Immature natural killer cell (primary cell): ENCODE measurements around the gene KRT74. TPM values are rescaled to one million over a fixed set of nuclear protein-coding genes. Genes with fewer than 3 reads are reported as not detected.

Source experiments
- DNase-seq, 3 donors: peaks; one replicate each; pipeline ENCODE4 v3.0.0; 2022; ENCODE audit warnings: mixed read lengths in 1 of 3
- H3K27ac Mint-ChIP-seq, 6 donors: one replicate each; pipeline ENCODE4 v1.8.0; 2020; ENCODE audit warnings: mixed read lengths in 6 of 6, mild to moderate bottlenecking in 5 of 6, inconsistent platforms in 4 of 6, moderate library complexity in 3 of 6
- H3K27me3 Mint-ChIP-seq, 3 donors: one replicate each; pipeline ENCODE4 v1.8.0; 2020 to 2021; ENCODE audit warnings: low read depth in 3 of 3, mild to moderate bottlenecking in 3 of 3, mixed read lengths in 3 of 3, moderate library complexity in 3 of 3, inconsistent platforms in 1 of 3
- H3K36me3 Mint-ChIP-seq, 3 donors: one replicate each; pipeline ENCODE4 v1.8.0; 2020; ENCODE audit warnings: mixed read lengths in 3 of 3, inconsistent platforms in 2 of 3, mild to moderate bottlenecking in 2 of 3
- H3K4me1 Mint-ChIP-seq, 2 donors: one replicate each; pipeline ENCODE4 v1.8.0; 2020; ENCODE audit warnings: inconsistent platforms in 2 of 2, mild to moderate bottlenecking in 2 of 2, mixed read lengths in 2 of 2, moderate library complexity in 1 of 2
- H3K4me3 Mint-ChIP-seq, 5 donors: one replicate each; pipeline ENCODE4 v1.8.0; 2020; ENCODE audit warnings: mild to moderate bottlenecking in 5 of 5, mixed read lengths in 5 of 5, inconsistent platforms in 3 of 5, moderate library complexity in 3 of 5
- H3K9me3 Mint-ChIP-seq, 6 donors: one replicate each; pipeline ENCODE4 v1.8.0; 2020; ENCODE audit warnings: mild to moderate bottlenecking in 6 of 6, mixed read lengths in 6 of 6, inconsistent platforms in 4 of 6, moderate library complexity in 3 of 6
- polyA plus RNA-seq, 3 donors: library from polyadenylated mRNA; unstranded; fragments of 300-500 nt; fragmentation: Illumina TruSeq; gene quantifications; one replicate each; pipeline ENCODE4 v1.2.3, GENCODE V29; 2021

Gene KRT74
- polyA plus RNA-seq, 3 donors from 2014 or later = not detected

DNA sequence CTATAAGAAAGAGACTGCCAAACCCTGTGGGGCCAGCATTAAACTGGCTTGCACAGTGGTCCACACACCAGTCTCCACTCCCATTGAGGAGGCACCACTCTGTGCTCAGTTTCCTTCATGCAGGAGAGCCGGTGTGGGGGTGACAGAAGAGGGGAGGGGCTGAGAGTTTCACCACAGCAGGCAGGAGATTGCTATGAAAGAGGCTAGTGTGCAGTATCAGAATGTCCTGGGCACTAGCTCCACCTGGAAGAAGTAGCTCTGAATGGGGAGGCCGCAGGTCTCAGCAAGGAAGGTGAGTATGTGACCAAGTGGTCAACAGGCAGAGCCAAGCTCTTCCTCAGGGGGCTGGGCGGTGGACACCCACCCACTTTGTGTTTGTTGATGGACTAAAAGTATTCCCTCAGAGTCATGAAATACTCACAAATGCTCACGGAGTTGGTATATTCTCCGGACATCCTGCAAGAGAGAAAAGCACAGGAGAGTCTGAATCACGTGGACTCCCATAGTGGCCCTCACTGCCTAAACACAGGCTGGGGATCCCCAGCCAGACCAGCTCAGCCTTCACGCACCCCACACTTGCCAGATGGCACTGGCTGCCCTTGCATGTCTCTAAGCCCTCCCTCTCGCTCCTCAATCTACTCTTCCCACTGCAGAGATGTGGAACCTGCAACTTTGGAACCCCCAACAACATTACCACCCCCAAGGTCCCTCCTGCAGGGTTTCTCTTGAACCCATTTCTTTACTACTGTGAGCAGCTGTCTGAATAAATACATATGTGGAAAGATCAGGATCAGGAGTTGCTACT is 35.4 kb upstream of the KRT74 start:
- no peaks in the 10 kb centered on the region for H3K9me3 Mint-ChIP-seq
- H3K4me1 Mint-ChIP-seq = peaks cover 30 to 55% of the 10 kb centered on the region in 2 donors
- no peak for DNase-seq
- H3K27ac Mint-ChIP-seq = peak overlapping the region in 4 of 6 donors; percentile 18 to 88 (median 74)
- H3K27me3 Mint-ChIP-seq = peaks cover 0 to 3% (median 3%) of the 10 kb centered on the region in 3 donors
- peak overlapping the region in 3 of 5 donors; percentile 3 to 39 (median 14) for H3K4me3 Mint-ChIP-seq
- H3K36me3 Mint-ChIP-seq = peaks cover 5 to 11% (median 8%) of the 10 kb centered on the region in 3 donors

DNA sequence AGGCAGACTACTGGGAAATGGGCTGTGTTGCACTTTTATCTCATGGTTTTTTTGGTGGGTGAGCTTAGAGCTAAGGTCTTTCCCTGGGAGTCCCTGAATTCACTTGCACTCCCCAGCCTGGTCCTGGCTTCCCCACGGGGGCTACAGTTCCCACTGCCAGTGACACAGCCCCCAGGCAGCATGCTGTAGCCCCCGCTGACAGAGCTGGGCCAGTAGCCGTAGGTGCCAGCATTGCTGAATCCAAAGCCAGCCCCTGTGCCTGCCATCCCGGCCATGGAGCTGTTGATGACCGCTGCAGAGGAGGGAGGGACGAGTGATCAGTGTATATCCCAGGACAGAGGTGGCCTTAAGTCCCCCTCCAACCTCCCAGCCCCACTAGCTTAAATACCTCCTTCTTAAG is 34.5 kb upstream of the KRT74 start:
- DNase-seq = no peak
- Mint-ChIP-seq H3K9me3 (no peaks in the 10 kb centered on the region), H3K36me3 (peaks cover 5 to 11% (median 8%) of the 10 kb centered on the region in 3 donors), H3K4me1 (peaks cover 30 to 55% of the 10 kb centered on the region in 2 donors), H3K27me3 (peaks cover 0 to 3% (median 3%) of the 10 kb centered on the region in 3 donors), H3K4me3 (no peak overlapping the region), H3K27ac (peak overlapping the region in 1 of 6 donors; percentile 88)

DNA sequence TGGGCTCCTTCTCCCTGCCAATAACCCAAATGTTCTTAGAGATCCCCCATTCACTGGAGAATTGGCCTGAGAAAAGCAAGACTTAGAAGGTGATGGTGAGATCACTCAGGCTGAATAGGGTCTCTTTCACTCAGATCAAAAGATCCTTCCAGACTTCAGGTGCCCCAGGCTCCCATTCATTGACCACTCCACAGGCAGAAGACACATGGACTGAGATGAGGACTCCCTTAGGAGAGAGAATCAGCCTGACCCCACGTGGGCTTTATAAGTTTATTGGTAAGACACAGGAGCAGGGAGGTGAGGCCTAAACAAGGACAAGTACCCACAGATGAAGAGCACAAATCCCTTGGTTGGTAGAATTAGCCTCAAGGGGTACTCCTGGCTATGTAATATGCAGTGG is 33.7 kb upstream of the KRT74 start:
- Mint-ChIP-seq H3K27ac (peak overlapping the region in 3 of 6 donors; percentile 8 to 52 (median 43)), H3K9me3 (no peaks in the 10 kb centered on the region), H3K27me3 (peaks cover 2 to 6% (median 3%) of the 10 kb centered on the region in 3 donors), H3K36me3 (peaks cover 5 to 11% (median 8%) of the 10 kb centered on the region in 3 donors), H3K4me3 (no peak overlapping the region), H3K4me1 (peaks cover 31 to 50% of the 10 kb centered on the region in 2 donors)
- no peak for DNase-seq

DNA sequence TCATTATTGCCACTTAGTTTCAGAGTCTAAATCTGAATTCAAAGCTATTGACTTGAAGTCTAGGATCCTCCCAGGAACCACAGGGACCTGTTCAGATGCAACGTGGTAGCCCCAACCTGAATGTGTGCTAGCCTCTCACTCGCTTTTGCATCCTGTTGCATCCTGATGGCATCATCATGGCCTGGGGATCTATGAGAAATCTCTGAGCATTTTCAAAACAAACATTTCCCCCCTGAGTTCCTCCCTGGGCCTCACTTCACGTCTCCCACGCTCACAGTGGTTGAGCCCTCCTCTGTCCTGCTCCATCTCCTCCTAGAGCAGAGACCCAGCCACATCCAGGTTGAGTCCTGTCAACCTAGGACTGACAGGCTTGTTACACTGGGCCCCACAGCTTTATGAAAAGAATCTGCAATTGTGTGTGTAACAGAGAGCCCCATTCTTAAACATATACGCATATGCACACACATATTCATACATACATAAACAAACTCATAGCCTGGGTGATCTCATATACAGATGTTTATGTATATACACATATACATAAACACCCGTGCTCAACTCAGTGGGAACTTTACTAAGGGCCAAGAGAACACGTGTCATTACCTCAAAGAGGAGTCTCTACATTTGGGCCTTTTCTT is 33.1 kb upstream of the KRT74 start:
- Mint-ChIP-seq H3K27me3 (peaks cover 2 to 10% (median 3%) of the 10 kb centered on the region in 3 donors), H3K9me3 (no peaks in the 10 kb centered on the region), H3K36me3 (peaks cover 5 to 11% (median 6%) of the 10 kb centered on the region in 3 donors), H3K27ac (peak overlapping the region in 3 of 6 donors; percentile 43 to 82 (median 67)), H3K4me1 (peaks cover 30 to 45% of the 10 kb centered on the region in 2 donors), H3K4me3 (no peak overlapping the region)
- DNase-seq = no peak

DNA sequence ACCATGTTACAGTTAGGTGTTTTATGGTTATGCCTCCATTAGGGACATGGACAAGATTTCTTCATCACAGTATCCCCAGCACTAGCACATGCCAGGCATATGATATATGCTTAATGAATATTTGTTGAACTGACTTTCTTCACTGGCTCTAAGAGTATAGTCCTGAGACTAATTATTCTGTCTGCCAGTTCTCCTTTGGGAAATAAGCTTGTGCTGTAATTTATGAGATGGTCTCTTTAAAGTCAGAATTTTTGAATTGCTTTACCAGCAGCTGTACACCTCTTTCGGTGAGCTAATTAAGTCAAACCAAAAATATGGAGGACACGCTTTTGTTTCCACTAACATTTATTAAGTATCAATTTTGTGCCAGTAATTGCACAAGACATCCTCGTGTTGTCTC is 32.5 kb upstream of the KRT74 start:
- Mint-ChIP-seq H3K4me1 (peaks cover 26 to 40% of the 10 kb centered on the region in 2 donors), H3K36me3 (peaks cover 3 to 11% (median 5%) of the 10 kb centered on the region in 3 donors), H3K27ac (peak overlapping the region in 2 of 6 donors; percentile 68 to 79), H3K9me3 (no peaks in the 10 kb centered on the region), H3K27me3 (peaks cover 2 to 10% (median 3%) of the 10 kb centered on the region in 3 donors), H3K4me3 (no peak overlapping the region)
- no peak for DNase-seq

DNA sequence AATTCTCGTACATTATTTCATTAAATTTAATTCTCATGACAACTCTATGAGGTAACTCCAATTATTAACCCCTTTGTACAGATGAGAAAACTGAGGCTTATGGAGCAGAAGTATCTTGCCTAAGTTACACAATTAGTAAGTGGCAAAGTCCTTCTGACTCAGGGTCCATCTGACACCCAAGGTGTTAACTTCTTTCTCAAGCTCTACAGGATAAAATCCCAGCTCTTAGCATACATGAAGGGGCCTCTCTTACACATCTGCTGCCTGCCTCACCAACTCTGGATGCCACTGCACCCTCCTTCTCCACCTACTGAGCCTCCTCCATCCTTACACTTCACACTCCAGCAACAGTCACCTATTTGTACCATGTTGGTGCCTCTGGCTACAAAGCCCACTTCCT is 31.9 kb upstream of the KRT74 start:
- Mint-ChIP-seq H3K27ac (peak overlapping the region in 3 of 6 donors; percentile 2 to 79 (median 68)), H3K4me3 (no peak overlapping the region), H3K9me3 (no peaks in the 10 kb centered on the region), H3K27me3 (peaks cover 2 to 10% (median 3%) of the 10 kb centered on the region in 3 donors), H3K36me3 (peaks cover 3 to 11% (median 5%) of the 10 kb centered on the region in 3 donors), H3K4me1 (peaks cover 21 to 35% of the 10 kb centered on the region in 2 donors)
- DNase-seq = no peak

DNA sequence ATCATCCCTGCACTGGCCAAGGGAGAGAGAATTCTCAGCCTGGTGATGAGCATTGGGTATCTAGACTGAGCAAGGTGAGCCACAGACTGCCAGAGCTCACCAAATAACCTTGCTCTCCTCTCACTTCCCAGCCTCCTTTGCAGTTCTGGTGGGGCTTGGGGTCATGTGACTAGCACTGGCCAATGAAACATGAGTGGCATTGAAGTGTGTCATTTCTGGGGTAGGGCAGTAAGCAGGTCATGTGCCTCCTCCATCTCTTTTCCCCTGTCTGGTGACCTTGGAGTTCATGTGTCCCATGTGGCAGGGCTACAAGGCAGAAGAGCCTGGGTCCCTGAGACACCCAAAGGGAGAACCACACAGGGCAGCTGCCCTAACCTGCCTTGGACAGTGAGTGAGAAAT is 31.2 kb upstream of the KRT74 start:
- peak overlapping the region in 2 of 6 donors; percentile 55 to 77 for H3K27ac Mint-ChIP-seq
- H3K9me3 Mint-ChIP-seq = no peaks in the 10 kb centered on the region
- no peak overlapping the region for H3K4me3 Mint-ChIP-seq
- H3K4me1 Mint-ChIP-seq = peaks cover 15 to 28% of the 10 kb centered on the region in 2 donors
- DNase-seq = no peak
- H3K27me3 Mint-ChIP-seq = peaks cover 2 to 12% (median 3%) of the 10 kb centered on the region in 3 donors
- H3K36me3 Mint-ChIP-seq = peaks cover 3 to 15% (median 5%) of the 10 kb centered on the region in 3 donors

DNA sequence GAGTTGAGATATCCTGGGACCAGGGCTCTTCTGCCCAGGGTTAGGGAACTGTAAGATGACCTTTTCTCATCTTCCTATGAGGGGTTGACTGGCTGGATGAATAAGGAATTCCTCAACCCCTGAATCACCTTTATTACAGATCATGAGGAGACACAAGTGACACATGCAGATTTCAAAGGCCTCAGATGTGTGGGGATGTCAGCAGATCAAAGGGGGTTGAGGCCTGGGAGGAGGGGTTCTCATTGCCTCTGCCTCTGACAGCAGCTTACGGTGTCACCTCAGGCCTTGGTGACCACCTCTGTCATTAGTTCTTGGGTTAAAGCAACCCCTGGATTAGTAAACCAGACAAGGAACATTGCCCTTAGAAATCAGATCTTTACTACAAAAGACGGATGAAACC is 29.7 kb upstream of the KRT74 start:
- H3K27ac Mint-ChIP-seq = peak overlapping the region in 1 of 6 donors; percentile 65
- H3K36me3 Mint-ChIP-seq = peaks cover 8 to 25% (median 9%) of the 10 kb centered on the region in 3 donors
- no peak for DNase-seq
- peaks cover 5 to 12% of the 10 kb centered on the region in 2 donors for H3K4me1 Mint-ChIP-seq
- H3K27me3 Mint-ChIP-seq = peaks cover 3 to 16% (median 6%) of the 10 kb centered on the region in 3 donors
- H3K9me3 Mint-ChIP-seq = no peaks in the 10 kb centered on the region
- no peak overlapping the region for H3K4me3 Mint-ChIP-seq

DNA sequence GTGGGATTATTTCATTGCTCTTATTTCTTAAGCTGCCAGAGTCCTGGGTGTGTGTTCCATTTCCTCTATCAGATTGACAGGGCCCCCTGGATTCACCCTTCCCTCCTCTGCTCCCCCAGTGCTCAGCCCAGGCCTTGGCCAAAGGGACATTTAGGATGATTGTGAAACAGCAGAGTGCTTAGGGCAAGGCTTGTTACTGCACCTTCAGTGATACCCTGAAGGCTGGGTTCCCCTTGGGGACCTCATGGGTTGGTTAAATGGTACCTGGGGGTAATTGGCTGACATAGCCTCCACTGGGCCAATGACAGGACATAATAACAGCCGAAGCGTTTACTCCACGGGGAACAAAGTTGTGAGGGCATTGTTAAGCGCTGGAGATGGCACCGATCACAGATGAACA is 28.9 kb upstream of the KRT74 start:
- no peak for DNase-seq
- Mint-ChIP-seq H3K9me3 (no peaks in the 10 kb centered on the region), H3K36me3 (peaks cover 6 to 22% (median 8%) of the 10 kb centered on the region in 3 donors), H3K4me3 (no peak overlapping the region), H3K27me3 (peaks cover 3 to 16% (median 6%) of the 10 kb centered on the region in 3 donors), H3K4me1 (peaks cover 2 to 12% of the 10 kb centered on the region in 2 donors), H3K27ac (peak overlapping the region in 3 of 6 donors; percentile 10 to 61 (median 28))

DNA sequence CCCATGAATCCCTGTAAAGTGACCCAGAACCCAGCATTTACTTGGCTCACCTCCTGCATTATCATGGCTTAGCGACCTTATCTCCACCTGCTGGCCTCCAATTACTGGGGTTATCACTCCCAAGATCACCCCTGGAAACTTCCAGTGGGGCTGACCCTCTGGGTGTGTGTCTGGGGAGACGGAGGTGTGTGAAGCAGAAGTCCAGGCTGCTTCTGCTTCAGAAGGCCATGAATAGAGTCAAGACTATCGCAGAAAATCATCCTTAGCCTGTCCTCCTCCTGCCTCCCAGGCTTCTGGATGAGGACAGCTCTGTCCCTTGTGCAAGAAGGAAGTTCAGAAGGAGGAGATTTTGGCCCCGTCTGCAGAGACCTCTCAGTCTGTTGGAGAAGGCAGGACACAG is 28.0 kb upstream of the KRT74 start:
- Mint-ChIP-seq H3K27ac (peak overlapping the region in 1 of 6 donors; percentile 27), H3K4me1 (peaks cover 2 to 12% of the 10 kb centered on the region in 2 donors), H3K4me3 (no peak overlapping the region), H3K36me3 (peaks cover 5 to 19% (median 6%) of the 10 kb centered on the region in 3 donors), H3K27me3 (peaks cover 0 to 16% (median 6%) of the 10 kb centered on the region in 3 donors), H3K9me3 (no peaks in the 10 kb centered on the region)
- DNase-seq = no peak

DNA sequence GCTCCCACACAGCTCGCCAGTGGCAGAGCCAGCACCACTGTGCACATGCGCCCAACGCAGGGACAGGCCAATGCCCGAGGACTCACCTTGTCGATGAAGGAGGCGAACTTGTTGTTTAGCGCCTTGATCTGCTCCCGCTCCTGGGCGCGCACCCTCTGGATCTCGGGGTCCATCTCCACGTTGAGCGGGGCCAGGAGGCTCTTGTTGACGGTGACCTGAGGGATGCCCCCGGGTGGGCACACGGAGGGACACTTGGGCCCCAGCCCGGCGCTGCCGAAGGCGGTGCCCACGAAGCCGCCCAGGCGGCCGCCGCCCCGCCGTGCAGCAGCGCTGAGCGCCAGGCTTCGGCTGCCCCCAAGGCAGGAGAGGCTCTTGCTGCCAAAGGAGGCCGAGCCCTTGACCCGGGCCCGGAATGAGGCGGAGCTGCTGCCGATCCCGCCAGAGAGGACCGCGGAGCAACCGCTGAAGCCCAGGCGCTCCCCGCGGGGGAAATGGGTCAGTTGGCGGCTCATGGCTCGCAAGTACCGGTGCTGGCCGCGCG is 27.4 kb upstream of the KRT74 start, which contains the start of gene KRT72:
Gene KRT72 (minus strand): TSS at position 523 of the 541 bp plus-strand sequence. CDS start 11 bp downstream, at position 512.
- peaks cover 2 to 11% of the 10 kb centered on the region in 2 donors for H3K4me1 Mint-ChIP-seq
- peaks cover 5 to 19% (median 5%) of the 10 kb centered on the region in 3 donors for H3K36me3 Mint-ChIP-seq
- no peak within 1 kb of the TSS for H3K4me3 Mint-ChIP-seq
- no peak for DNase-seq
- H3K27ac Mint-ChIP-seq = peak within 1 kb of the TSS in 3 of 6 donors; percentile 28 to 61 (median 54)
- H3K27me3 Mint-ChIP-seq = peaks cover 0 to 16% (median 6%) of the 10 kb centered on the region in 3 donors
- H3K9me3 Mint-ChIP-seq = no peaks in the 10 kb centered on the region

DNA sequence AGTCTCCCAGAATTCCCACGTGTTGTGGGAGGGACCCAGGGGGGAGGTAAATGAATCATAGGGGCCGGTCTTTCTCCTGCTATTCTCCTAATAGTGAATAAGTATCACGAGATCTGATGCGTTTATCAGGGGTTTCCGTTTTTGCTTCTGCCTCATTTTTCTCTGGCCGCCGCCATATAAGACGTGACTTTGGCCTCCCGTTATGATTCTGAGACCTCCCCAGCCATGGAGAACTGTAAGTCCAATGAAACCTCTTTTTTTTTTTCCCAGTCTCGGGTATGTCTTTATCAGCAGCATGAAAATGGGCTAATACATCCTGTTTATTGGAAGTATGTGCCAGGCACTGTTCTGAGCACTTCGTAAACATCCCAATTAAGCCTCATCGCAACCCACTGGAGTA is 26.8 kb upstream of the KRT74 start:
- Mint-ChIP-seq H3K9me3 (no peaks in the 10 kb centered on the region), H3K4me1 (peaks cover 2 to 5% of the 10 kb centered on the region in 2 donors), H3K36me3 (peaks cover 5 to 19% (median 9%) of the 10 kb centered on the region in 3 donors), H3K27ac (peak overlapping the region in 2 of 6 donors; percentile 22 to 54), H3K27me3 (peaks cover 0 to 13% (median 6%) of the 10 kb centered on the region in 3 donors), H3K4me3 (no peak overlapping the region)
- no peak for DNase-seq

DNA sequence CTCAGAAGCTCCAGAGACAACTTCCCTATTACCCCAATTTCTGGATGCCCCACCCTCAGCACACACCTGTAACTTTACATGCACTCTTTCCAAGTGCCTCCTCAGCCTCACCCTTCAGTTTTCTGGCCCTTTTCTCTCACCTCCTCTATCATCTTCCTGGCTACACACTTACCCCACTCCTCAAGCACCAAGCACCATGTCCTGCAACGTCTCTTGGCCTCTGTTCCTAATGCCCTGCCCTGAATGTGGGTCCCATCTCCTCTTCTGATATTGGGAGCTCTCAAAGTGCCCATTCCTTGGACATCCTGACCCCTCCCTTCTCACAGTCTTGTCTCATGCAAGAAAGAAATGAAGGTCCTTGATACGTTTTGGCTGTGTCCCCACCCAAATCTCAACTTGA is 26.4 kb upstream of the KRT74 start:
- peaks cover 0 to 13% (median 6%) of the 10 kb centered on the region in 3 donors for H3K27me3 Mint-ChIP-seq
- no peak overlapping the region for H3K4me3 Mint-ChIP-seq
- H3K27ac Mint-ChIP-seq = peak overlapping the region in 4 of 6 donors; percentile 1 to 54 (median 28)
- no peaks in the 10 kb centered on the region for H3K9me3 Mint-ChIP-seq
- DNase-seq = no peak
- H3K36me3 Mint-ChIP-seq = peaks cover 5 to 19% (median 9%) of the 10 kb centered on the region in 3 donors
- H3K4me1 Mint-ChIP-seq = peaks cover 2% of the 10 kb centered on the region in 2 donors
